ENCODE data around the gene LHFPL2.

The LHFPL2 gene

GRCh38 chr5:78514427-78515330 is 133.9 kb downstream of the LHFPL2 start:
- no peak for FAIRE-seq

GRCh38 chr5:78513441-78513840 is 135.1 kb downstream of the LHFPL2 start:
- no peak for FAIRE-seq

GRCh38 chr5:78512435-78512834 is 136.1 kb downstream of the LHFPL2 start:
- FAIRE-seq: no peak

- no peak for FAIRE-seq
These were observed 137.3 kb downstream of the LHFPL2 start for GRCh38 chr5:78511121-78511906.

- no peak for FAIRE-seq
These were observed 138.4 kb downstream of the LHFPL2 start for GRCh38 chr5:78509884-78510769.

GRCh38 chr5:78509145-78509865 is 139.3 kb downstream of the LHFPL2 start:
- no peak for FAIRE-seq

GRCh38 chr5:78508186-78508765 is 140.3 kb downstream of the LHFPL2 start:
- no peak for FAIRE-seq

GRCh38 chr5:78507531-78507930 is 141.0 kb downstream of the LHFPL2 start:
- no peak for FAIRE-seq

- no peak for FAIRE-seq
These were observed 142.1 kb downstream of the LHFPL2 start for GRCh38 chr5:78506261-78507024.

- no peak for FAIRE-seq
These were observed 142.7 kb downstream of the LHFPL2 start for GRCh38 chr5:78505860-78506259.

GRCh38 chr5:78504704-78505677 is 143.6 kb downstream of the LHFPL2 start:
- no peak for FAIRE-seq

- no peak for FAIRE-seq
These were observed 144.5 kb downstream of the LHFPL2 start for GRCh38 chr5:78503958-78504653.

- no peak for FAIRE-seq
These were observed 146.9 kb downstream of the LHFPL2 start for GRCh38 chr5:78501411-78502352.

GRCh38 chr5:78500871-78501270 is 147.7 kb downstream of the LHFPL2 start:
- no peak for FAIRE-seq

- FAIRE-seq: no peak
These were observed 148.5 kb downstream of the LHFPL2 start for GRCh38 chr5:78500028-78500427.

- FAIRE-seq: no peak
These were observed 149.1 kb downstream of the LHFPL2 start for GRCh38 chr5:78499485-78499884.

GRCh38 chr5:78497573-78498533 is 150.7 kb downstream of the LHFPL2 start:
- no peak for FAIRE-seq
